Upper lobe of left lung (tissue), 6 donors: ENCODE results near the gene COLEC11. TPM values are rescaled to one million over a fixed set of nuclear protein-coding genes. Genes with fewer than 3 reads are reported as not detected.
"Not testable (repeated sequence)": the region's sequence is repeated elsewhere in the genome, so short reads cannot be mapped to it uniquely, and the experiment has no call there.

Experiments used
- ATAC-seq, 2 donors: fragments of 200-7000 bp; cut with Tn5 transposase; one replicate each; pipeline ENCODE4 v1.9.1; 2022; ENCODE audit warnings: mild to moderate bottlenecking in 2 of 2, moderate library complexity in 2 of 2; ENCODE audit not compliant: low FRiP score in 2 of 2
- DNase-seq, 2 donors: peaks; one replicate each; pipeline ENCODE4 v3.0.0-alpha.2; 2019 to 2020
- H3K27ac ChIP-seq, 4 donors: fragments of 200-600 bp; sonication (generic); one replicate each; pipeline ENCODE4 v1.5.1; 2016 to 2019
- H3K27me3 ChIP-seq, 4 donors: fragments of 200-600 bp; sonication (generic); one replicate each; pipeline ENCODE4 v1.5.1; 2017 to 2019
- H3K36me3 ChIP-seq, 4 donors: fragments of 200-600 bp; sonication (generic); one replicate each; pipeline ENCODE4 v1.5.1; 2016 to 2019
- H3K4me1 ChIP-seq, 4 donors: fragments of 200-600 bp; sonication (generic); one replicate each; pipeline ENCODE4 v1.5.1; 2018 to 2019
- H3K4me3 ChIP-seq, 4 donors: fragments of 200-600 bp; sonication (generic); one replicate each; pipeline ENCODE4 v1.5.1; 2017 to 2019; ENCODE audit warnings: mild to moderate bottlenecking in 2 of 4, moderate library complexity in 1 of 4
- H3K9me3 ChIP-seq, 4 donors: fragments of 200-600 bp; sonication (generic); one replicate each; pipeline ENCODE4 v1.5.1; 2018 to 2019
- EP300 ChIP-seq, 4 donors: sonication (generic); formaldehyde crosslinking; IDR thresholded peaks; one replicate each; pipeline ENCODE4 v1.5.1; 2017; ENCODE audit warnings: antibody characterized with exemption in 4 of 4, control low read depth in 2 of 4
- POLR2A ChIP-seq, 4 donors: fragments of 450-650 bp; IDR thresholded peaks; one replicate each; pipeline ENCODE4 v1.5.1; 2016 to 2017; ENCODE audit warnings: antibody characterized with exemption in 4 of 4, mild to moderate bottlenecking in 2 of 4
- POLR2AphosphoS5 ChIP-seq, 2 donors: sonication (generic); formaldehyde crosslinking; IDR thresholded peaks; one replicate each; pipeline ENCODE4 v1.5.1; 2017; ENCODE audit warnings: antibody characterized with exemption in 2 of 2
- WGBS, 2 donors: methylation state at CpG; one replicate each; pipeline ENCODE4 v1.1.5; 2017 to 2018; 5-methylcytosine and 5-hydroxymethylcytosine counted together
- total RNA-seq, 6 donors: library from RNA; depleted of rRNA in 4 of 6; stranded (reverse); fragments of >200 nt in 4 of 6; gene quantifications; one replicate each; pipeline versions ENCODE4 v1.1.0 to v1.2.1, GENCODE V29; 2016 to 2021
- TF ChIP-seq, protein P1 (sequence below), 6 experiments: fragments of 450-650 bp in 4 of 6; fragments of 200-600 bp in 2 of 6; sonication (generic) in 2 of 6; IDR thresholded peaks; one replicate each; pipeline ENCODE4 v1.5.1; 2016 to 2019; ENCODE audit warnings: antibody characterized with exemption in 6 of 6
- donor health status: DM: no; HTN: no; CAD: no; lungs with moderate emphysema.
- donor health status: DM: no; HTN: yes; CAD: no; lungs with severe emphysema.

Gene COLEC11
- total RNA-seq, 6 donors from 2014 or later, result 0.79 to 2.3 (median 1.3) TPM; not detected in 1

DNA sequence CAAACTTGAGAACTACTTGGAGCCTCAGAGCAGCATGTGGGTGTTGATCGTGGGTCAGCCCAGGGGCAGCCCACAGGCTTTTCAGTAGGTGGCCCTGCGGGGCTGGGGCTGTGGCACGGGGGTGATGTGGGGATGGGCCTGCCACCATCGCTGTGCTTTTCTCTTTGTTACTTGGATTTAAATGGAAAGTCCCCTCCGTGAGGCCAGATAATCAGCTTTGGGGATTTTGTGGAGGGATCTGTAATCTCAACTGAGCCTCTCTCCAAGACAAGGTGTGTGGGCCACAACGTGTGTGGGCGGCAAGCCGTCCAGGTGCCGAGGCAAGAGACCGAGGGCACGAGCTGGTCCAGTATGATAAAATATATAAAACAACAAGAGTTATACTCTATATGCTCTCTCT is 16.7 kb downstream of the COLEC11 start:
- no peaks in the 10 kb centered on the region for H3K4me1 ChIP-seq
- H3K27ac ChIP-seq, result no peak overlapping the region
- H3K9me3 ChIP-seq, result peaks cover 0 to 6% (median 0%) of the 10 kb centered on the region in 4 donors
- H3K27me3 ChIP-seq, result no peaks in the 10 kb centered on the region
- no peak for ATAC-seq
- H3K36me3 ChIP-seq, result no peaks in the 10 kb centered on the region
- TF ChIP-seq EP300 (IDR thresholded peaks at IDR 0.05) (no peak), POLR2AphosphoS5 (IDR thresholded peaks at IDR 0.05) (no peak), POLR2A (IDR thresholded peaks at IDR 0.05) (no peak)
- TF ChIP-seq, protein P1, sequence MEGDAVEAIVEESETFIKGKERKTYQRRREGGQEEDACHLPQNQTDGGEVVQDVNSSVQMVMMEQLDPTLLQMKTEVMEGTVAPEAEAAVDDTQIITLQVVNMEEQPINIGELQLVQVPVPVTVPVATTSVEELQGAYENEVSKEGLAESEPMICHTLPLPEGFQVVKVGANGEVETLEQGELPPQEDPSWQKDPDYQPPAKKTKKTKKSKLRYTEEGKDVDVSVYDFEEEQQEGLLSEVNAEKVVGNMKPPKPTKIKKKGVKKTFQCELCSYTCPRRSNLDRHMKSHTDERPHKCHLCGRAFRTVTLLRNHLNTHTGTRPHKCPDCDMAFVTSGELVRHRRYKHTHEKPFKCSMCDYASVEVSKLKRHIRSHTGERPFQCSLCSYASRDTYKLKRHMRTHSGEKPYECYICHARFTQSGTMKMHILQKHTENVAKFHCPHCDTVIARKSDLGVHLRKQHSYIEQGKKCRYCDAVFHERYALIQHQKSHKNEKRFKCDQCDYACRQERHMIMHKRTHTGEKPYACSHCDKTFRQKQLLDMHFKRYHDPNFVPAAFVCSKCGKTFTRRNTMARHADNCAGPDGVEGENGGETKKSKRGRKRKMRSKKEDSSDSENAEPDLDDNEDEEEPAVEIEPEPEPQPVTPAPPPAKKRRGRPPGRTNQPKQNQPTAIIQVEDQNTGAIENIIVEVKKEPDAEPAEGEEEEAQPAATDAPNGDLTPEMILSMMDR (IDR thresholded peaks at IDR 0.05), result no peak
- 81 to 82% methylated on average over 11 of the region's 11 CpGs for WGBS, 2 donors
- DNase-seq, result peak in 1 of 2 donors; percentile 50
- H3K4me3 ChIP-seq, result no peak overlapping the region

DNA sequence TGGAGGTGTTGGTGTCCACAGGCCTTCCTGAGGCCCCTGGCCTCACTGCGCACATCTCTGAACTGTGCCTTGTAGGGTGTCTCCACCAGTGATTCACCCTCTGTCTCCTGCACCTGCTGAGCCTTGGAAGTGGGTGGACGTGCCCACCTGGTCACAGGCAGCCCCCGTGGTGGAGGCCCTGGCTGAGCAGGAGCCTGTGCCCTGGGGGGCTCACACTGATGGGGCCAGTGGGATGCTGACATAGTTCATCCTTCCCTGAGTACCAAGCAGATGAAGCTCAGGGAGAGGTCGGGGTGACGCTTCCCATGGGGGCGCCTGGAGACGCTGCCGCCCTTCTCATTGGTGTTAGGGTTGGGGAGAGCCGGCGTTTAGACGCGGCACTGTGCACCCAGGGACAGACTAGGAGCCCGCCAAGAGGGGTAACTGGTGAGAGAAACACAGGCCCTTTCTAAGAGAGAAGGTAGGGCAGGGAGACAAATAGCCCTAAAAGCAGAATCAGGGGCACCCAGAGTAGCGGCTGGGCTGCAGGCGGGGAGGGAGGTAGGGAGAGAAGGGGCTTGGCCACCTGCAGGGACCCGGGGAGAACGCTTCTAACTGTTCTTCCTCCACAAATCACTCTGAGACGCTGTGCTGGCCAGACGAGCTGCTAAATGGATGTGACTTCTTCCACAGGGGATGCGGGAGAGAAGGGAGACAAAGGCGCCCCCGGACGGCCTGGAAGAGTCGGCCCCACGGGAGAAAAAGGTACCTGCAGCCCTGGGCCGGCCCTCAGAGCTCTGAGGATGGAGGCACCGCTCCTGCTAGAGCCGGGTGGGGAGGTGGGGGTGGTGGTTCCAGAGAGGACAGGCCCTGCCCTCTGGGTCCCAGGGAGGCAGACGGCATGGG is 18.0 kb downstream of the COLEC11 start:
- no peak overlapping the region for H3K27ac ChIP-seq
- H3K4me1 ChIP-seq, result no peaks in the 10 kb centered on the region
- TF ChIP-seq, protein P1 (IDR thresholded peaks at IDR 0.05), result no peak
- TF ChIP-seq POLR2AphosphoS5 (IDR thresholded peaks at IDR 0.05), result no peak
- H3K9me3 ChIP-seq, result peaks cover 0 to 6% (median 0%) of the 10 kb centered on the region in 4 donors
- no peaks in the 10 kb centered on the region for H3K27me3 ChIP-seq
- 79 to 88% methylated on average over 23 to 27 of the region's 29 CpGs for WGBS, 2 donors
- no peaks in the 10 kb centered on the region for H3K36me3 ChIP-seq
- DNase-seq (peak in 1 of 2 donors; percentile 65), ATAC-seq (no peak)
- no peak overlapping the region for H3K4me3 ChIP-seq

DNA sequence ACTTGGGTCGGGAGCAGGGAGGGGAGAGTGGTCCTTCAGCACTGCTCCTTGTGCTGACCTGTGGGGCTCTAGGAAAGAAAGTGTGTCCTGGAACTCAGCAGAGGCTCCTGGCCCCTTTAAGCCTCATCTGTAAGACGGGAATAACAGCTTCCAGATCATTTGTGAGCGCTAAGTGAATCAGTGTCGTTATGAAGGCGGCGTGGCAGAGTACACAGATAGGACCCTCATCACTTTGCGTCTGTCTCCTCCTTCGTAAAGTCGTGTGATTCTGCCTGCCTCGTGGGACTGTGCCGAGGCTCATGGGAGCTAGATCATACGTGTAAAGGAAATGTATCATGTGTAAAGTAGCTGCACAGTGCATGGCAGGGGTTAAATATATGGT is 18.6 kb downstream of the COLEC11 start:
- 90 to 95% methylated on average over 11 to 12 of the region's 12 CpGs for whole genome bisulfite sequencing, 2 donors
- no peaks in the 10 kb centered on the region for H3K4me1 ChIP-seq
- DNase-seq, result no peak
- H3K9me3 ChIP-seq, result peaks cover 0 to 6% (median 0%) of the 10 kb centered on the region in 4 donors
- no peak overlapping the region for H3K4me3 ChIP-seq
- H3K36me3 ChIP-seq, result no peaks in the 10 kb centered on the region
- no peak overlapping the region for H3K27ac ChIP-seq
- H3K27me3 ChIP-seq, result no peaks in the 10 kb centered on the region
- ATAC-seq, result no peak
- TF ChIP-seq, protein P1 (IDR thresholded peaks at IDR 0.05), result no peak
- TF ChIP-seq POLR2A (IDR thresholded peaks at IDR 0.05) (no peak), POLR2AphosphoS5 (IDR thresholded peaks at IDR 0.05) (no peak), EP300 (IDR thresholded peaks at IDR 0.05) (no peak)

DNA sequence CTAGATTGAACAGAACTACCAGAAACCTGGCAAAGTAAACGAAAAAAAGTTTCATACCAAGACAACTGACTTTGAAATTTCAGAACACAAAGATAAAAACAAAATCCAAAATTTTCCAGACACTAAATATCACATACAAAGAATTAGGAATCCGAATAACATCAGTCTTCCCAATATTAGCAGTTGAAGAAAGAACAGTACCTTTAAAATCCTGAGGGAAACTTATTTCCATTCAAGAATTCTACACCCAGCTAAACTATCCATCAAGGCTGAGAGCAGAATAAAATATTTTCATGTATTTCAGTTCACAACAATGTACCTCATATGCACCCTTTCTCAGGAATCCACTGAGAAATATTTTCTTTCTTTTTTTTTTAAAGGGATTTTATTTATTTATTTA is 19.8 kb downstream of the COLEC11 start:
- H3K27ac ChIP-seq, ATAC-seq, H3K4me1 ChIP-seq, H3K36me3 ChIP-seq, DNase-seq, H3K9me3 ChIP-seq, H3K27me3 ChIP-seq, H3K4me3 ChIP-seq: not testable (repeated sequence)
- 70 to 81% methylated on average over 2 of the region's 2 CpGs for WGBS, 2 donors

DNA sequence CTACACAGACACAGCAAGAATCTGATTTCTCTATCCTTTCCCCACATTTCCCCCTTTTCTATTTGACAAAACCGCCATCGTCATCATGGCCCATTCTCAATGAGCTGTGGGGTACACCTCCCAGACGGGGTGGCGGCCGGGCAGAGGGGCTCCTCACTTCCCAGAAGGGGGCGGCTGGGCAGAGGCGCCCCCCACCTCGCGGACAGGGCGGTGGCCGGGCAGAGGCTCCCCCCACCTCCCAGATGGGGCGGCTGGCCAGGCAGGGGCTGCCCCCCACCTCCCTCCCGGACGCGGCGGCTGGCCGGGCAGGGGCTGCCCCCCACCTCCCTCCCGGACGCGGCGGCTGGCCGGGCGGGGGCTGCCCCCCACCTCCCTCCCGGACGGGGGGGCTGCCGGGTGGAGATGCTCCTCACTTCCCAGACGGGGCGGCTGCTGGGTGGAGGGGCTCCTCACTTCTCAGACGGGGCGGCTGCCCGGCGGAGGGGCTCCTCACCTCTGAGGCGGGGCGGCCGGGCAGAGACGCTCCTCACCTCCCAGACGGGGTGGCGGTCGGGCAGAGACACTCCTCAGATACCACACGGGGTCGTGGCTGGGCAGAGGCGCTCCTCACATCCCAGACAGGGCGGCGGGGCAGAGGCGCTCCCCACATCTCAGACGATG is 20.8 kb downstream of the COLEC11 start:
- H3K9me3 ChIP-seq, H3K27me3 ChIP-seq, H3K36me3 ChIP-seq, H3K27ac ChIP-seq, H3K4me1 ChIP-seq, H3K4me3 ChIP-seq, ATAC-seq: not testable (repeated sequence)
- peak in 1 of 2 donors; percentile 46 for DNase-seq
- 95 to 98% methylated on average over 5 to 26 of the region's 46 CpGs for WGBS, 2 donors

DNA sequence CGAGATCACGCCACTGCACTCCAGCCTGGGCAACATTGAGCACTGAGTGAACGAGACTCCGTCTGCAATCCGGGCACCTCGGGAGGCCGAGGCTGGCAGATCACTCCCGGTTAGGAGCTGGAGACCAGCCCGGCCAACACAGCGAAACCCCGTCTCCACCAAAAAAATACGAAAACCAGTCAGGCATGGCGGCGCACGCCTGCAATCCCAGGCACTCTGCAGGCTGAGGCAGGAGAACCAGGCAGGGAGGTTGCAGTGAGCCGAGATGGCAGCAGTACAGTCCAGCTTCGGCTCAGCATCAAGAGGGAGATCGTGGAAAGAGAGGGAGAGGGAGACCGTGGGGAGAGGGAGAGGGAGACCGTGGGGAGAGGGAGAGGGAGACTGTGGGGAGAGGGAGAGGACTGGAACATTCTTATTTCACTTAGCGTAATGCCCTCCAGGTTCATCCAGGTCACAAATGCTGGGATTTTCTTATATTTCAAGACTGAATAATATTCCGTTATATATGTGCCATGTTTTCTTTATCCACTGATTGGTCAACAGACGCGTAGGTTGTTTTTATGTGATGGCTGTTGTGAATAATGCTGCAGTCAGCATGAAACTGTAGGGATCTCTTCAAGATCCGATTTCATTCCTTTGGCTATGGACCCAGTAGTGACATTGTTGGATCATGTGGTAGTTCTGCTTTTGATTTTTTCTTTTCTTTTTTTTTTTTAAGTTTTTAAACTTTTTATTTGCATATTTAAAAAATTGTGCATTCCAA is 21.7 kb downstream of the COLEC11 start:
- WGBS, 2 donors, result 94 to 95% methylated on average over 22 to 25 of the region's 25 CpGs
- not testable (repeated sequence) for H3K4me1 ChIP-seq

More for the DNA sequence above, 21.7 kb downstream of the COLEC11 start:
- H3K36me3 ChIP-seq, H3K9me3 ChIP-seq, H3K4me3 ChIP-seq, H3K27ac ChIP-seq, H3K27me3 ChIP-seq, ATAC-seq: not testable (repeated sequence)
- DNase-seq, result peak in 1 of 2 donors; percentile 47
